ENCODE data around the gene UTF1.
A peak's percentile ranks its signal among the peaks of the same experiment; 100 is the strongest.

Gene UTF1

GRCh38 chr10:133211959-133212852 is 17.8 kb upstream of the UTF1 start:
- no peak for DNase-seq
- no peak overlapping the region for H3K4ac ChIP-seq (ENCODE audit: low read depth, low read length)
- no peaks in the 10 kb centered on the region for H3K79me1 ChIP-seq (ENCODE audit: low read length)
- no peak overlapping the region for H2BK120ac ChIP-seq (ENCODE audit: insufficient read depth, low read length, poor library complexity)
- H3K4me3 ChIP-seq (ENCODE audit: low read depth, low read length): peak overlapping the region; percentile 65
- no peak overlapping the region for H3K23ac ChIP-seq (ENCODE audit: low read length)
- no peak overlapping the region for H3K14ac ChIP-seq (ENCODE audit: low read length)
- H3K79me2 ChIP-seq (ENCODE audit: control insufficient read depth, insufficient read depth, low read length, poor library complexity): no peaks in the 10 kb centered on the region
- H3K36me3 ChIP-seq (ENCODE audit: control insufficient read depth in 1 of 2, insufficient read depth in 2 of 2, low read length in 2 of 2): no peaks in the 10 kb centered on the region
- H4K12ac ChIP-seq (ENCODE audit: low read depth, low read length): no peak overlapping the region
- no peaks in the 10 kb centered on the region for H3K4me1 ChIP-seq (ENCODE audit: control insufficient read depth in 1 of 2, insufficient read depth in 2 of 2, low read length in 2 of 2)
- WGBS (ENCODE audit: extremely low coverage, insufficient coverage, insufficient read length): no CpG with 5 or more reads among the region's 34 CpGs
- no peaks in the 10 kb centered on the region for H3K27me3 ChIP-seq (ENCODE audit: insufficient read depth, low read length)
- H3K9me3 ChIP-seq (ENCODE audit: insufficient read depth, low read depth, low read length): peaks cover 17% of the 10 kb centered on the region
- no peak overlapping the region for H4K91ac ChIP-seq (ENCODE audit: low read depth, low read length)
- no peak overlapping the region for H3K4me2 ChIP-seq (ENCODE audit: low read length)
- H4K8ac ChIP-seq (ENCODE audit: low read depth, low read length): no peak overlapping the region
- no peak overlapping the region for H2AK5ac ChIP-seq (ENCODE audit: low read length)
- H2AFZ ChIP-seq (ENCODE audit: insufficient read depth, low read length, poor library complexity): no peak overlapping the region
- H3K18ac ChIP-seq (ENCODE audit: low read length): no peak overlapping the region
- no peak overlapping the region for H2BK5ac ChIP-seq (ENCODE audit: low read depth, low read length, poor library complexity)
- H2BK12ac ChIP-seq (ENCODE audit: low read length): no peak overlapping the region
- H3K9ac ChIP-seq (ENCODE audit: low read length): no peak overlapping the region
- no peak overlapping the region for H3K27ac ChIP-seq (ENCODE audit: low read depth, low read length)

DNA sequence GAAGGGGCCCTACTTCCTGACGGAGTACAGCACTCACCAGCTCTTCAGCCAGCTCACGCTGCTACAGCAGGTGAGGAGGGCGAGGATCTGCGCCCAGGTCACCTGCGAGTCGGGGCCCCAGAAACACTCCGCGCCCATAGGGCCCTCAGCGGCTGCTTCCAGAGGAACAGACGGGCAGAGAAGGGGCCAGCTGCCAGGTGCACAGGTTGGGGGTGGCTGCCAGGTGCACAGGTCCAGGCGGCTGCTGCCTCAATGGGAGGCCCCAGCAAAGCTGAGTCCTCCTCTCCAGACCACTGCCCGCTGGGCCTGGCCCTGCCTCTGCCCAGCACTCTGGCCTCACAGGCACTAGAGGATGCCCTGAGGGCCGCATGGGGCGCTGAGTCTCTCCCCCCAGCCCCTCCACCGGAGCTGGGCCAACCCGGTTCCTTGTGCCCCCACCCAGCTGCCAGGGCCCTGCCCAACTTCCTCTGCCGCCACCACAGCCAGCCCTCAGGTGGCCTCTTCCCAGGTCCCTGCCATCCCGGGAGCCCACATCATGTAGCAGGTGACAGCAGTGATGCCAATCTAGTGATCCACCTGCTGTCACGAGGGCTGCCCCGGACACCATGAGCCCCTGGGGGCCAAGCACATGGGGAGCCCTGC is 17.0 kb upstream of the UTF1 start:
- no peak overlapping the region for H3K23ac ChIP-seq (ENCODE audit: low read length)
- DNase-seq: no peak
- H3K27ac ChIP-seq (ENCODE audit: low read depth, low read length): no peak overlapping the region
- H4K91ac ChIP-seq (ENCODE audit: low read depth, low read length): no peak overlapping the region
- no peaks in the 10 kb centered on the region for H3K79me2 ChIP-seq (ENCODE audit: control insufficient read depth, insufficient read depth, low read length, poor library complexity)
- no peak overlapping the region for H3K4me3 ChIP-seq (ENCODE audit: low read depth, low read length)
- H3K4me2 ChIP-seq (ENCODE audit: low read length): no peak overlapping the region
- H3K36me3 ChIP-seq (ENCODE audit: control insufficient read depth in 1 of 2, insufficient read depth in 2 of 2, low read length in 2 of 2): no peaks in the 10 kb centered on the region
- no peak overlapping the region for H4K8ac ChIP-seq (ENCODE audit: low read depth, low read length)
- H3K4me1 ChIP-seq (ENCODE audit: control insufficient read depth in 1 of 2, insufficient read depth in 2 of 2, low read length in 2 of 2): no peaks in the 10 kb centered on the region
- no peaks in the 10 kb centered on the region for H3K79me1 ChIP-seq (ENCODE audit: low read length)
- H3K18ac ChIP-seq (ENCODE audit: low read length): no peak overlapping the region
- H3K27me3 ChIP-seq (ENCODE audit: insufficient read depth, low read length): no peaks in the 10 kb centered on the region
- H2AFZ ChIP-seq (ENCODE audit: insufficient read depth, low read length, poor library complexity): no peak overlapping the region
- H2BK12ac ChIP-seq (ENCODE audit: low read length): no peak overlapping the region
- no CpG with 5 or more reads among the region's 20 CpGs for WGBS (ENCODE audit: extremely low coverage, insufficient coverage, insufficient read length)
- no peak overlapping the region for H3K14ac ChIP-seq (ENCODE audit: low read length)
- H2AK5ac ChIP-seq (ENCODE audit: low read length): no peak overlapping the region
- H4K12ac ChIP-seq (ENCODE audit: low read depth, low read length): no peak overlapping the region
- H3K9me3 ChIP-seq (ENCODE audit: insufficient read depth, low read depth, low read length): peaks cover 17% of the 10 kb centered on the region
- no peak overlapping the region for H2BK120ac ChIP-seq (ENCODE audit: insufficient read depth, low read length, poor library complexity)
- H3K4ac ChIP-seq (ENCODE audit: low read depth, low read length): no peak overlapping the region
- H2BK5ac ChIP-seq (ENCODE audit: low read depth, low read length, poor library complexity): no peak overlapping the region
- no peak overlapping the region for H3K9ac ChIP-seq (ENCODE audit: low read length)

DNA sequence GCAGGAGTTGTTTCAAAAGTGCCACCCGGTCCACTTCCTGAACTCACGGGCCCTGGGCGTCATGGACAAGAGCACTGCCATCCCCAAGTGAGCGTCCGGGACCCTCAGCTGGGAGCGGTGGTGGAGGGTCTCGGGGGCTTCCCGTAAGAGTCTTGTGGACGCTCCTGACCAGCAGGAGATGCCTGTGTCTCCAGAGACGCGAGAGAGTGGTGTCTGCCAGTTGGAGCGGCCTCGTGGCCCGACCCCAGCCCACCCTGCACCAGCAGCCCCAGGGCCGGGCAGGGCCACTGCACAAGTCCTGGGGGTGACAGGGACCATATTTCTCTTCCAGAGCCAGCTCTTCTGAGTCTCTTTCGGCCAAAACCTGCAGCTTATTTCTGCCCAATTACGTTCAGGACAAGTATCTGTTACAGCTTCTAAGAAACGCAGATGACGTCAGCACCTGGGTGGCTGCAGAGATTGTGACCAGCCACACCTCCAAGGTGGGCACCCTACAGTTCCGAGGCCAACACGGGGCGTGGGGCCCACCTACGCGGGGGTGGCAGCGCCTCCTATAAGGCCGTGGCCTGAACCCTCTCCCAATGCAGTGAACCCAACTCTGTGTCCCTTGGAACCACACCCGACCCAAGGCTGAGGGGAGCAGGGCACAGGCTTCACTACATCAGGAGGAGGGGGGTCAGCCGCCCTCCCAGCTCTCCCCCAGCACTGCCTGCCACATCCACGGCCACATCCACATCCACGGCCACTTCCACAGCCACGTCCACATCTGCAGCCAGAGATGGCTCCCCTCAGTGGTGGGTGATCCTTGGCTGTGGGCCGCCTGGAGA is 16.2 kb upstream of the UTF1 start:
- no peak for DNase-seq
- Histone ChIP-seq H4K12ac (ENCODE audit: low read depth, low read length) (no peak overlapping the region), H3K27ac (ENCODE audit: low read depth, low read length) (no peak overlapping the region), H2BK12ac (ENCODE audit: low read length) (no peak overlapping the region), H3K4me3 (ENCODE audit: low read depth, low read length) (no peak overlapping the region), H2AFZ (ENCODE audit: insufficient read depth, low read length, poor library complexity) (no peak overlapping the region), H2AK5ac (ENCODE audit: low read length) (no peak overlapping the region), H3K79me2 (ENCODE audit: control insufficient read depth, insufficient read depth, low read length, poor library complexity) (no peaks in the 10 kb centered on the region), H4K91ac (ENCODE audit: low read depth, low read length) (no peak overlapping the region), H3K18ac (ENCODE audit: low read length) (no peak overlapping the region), H3K14ac (ENCODE audit: low read length) (no peak overlapping the region), H3K4me1 (ENCODE audit: control insufficient read depth in 1 of 2, insufficient read depth in 2 of 2, low read length in 2 of 2) (no peaks in the 10 kb centered on the region), H3K36me3 (ENCODE audit: control insufficient read depth in 1 of 2, insufficient read depth in 2 of 2, low read length in 2 of 2) (no peaks in the 10 kb centered on the region), H3K9ac (ENCODE audit: low read length) (no peak overlapping the region), H3K23ac (ENCODE audit: low read length) (no peak overlapping the region), H3K79me1 (ENCODE audit: low read length) (no peaks in the 10 kb centered on the region), H2BK120ac (ENCODE audit: insufficient read depth, low read length, poor library complexity) (no peak overlapping the region), H4K8ac (ENCODE audit: low read depth, low read length) (no peak overlapping the region), H3K4me2 (ENCODE audit: low read length) (no peak overlapping the region), H2BK5ac (ENCODE audit: low read depth, low read length, poor library complexity) (no peak overlapping the region), H3K27me3 (ENCODE audit: insufficient read depth, low read length) (no peaks in the 10 kb centered on the region), H3K4ac (ENCODE audit: low read depth, low read length) (no peak overlapping the region), H3K9me3 (ENCODE audit: insufficient read depth, low read depth, low read length) (peaks cover 14% of the 10 kb centered on the region)
- WGBS (ENCODE audit: extremely low coverage, insufficient coverage, insufficient read length): no CpG with 5 or more reads among the region's 32 CpGs

- WGBS (ENCODE audit: extremely low coverage, insufficient coverage, insufficient read length): no CpG with 5 or more reads among the region's 28 CpGs
- Histone ChIP-seq H4K91ac (ENCODE audit: low read depth, low read length) (no peak overlapping the region), H3K4me3 (ENCODE audit: low read depth, low read length) (no peak overlapping the region), H2AFZ (ENCODE audit: insufficient read depth, low read length, poor library complexity) (no peak overlapping the region), H3K27me3 (ENCODE audit: insufficient read depth, low read length) (no peaks in the 10 kb centered on the region), H4K8ac (ENCODE audit: low read depth, low read length) (no peak overlapping the region), H3K27ac (ENCODE audit: low read depth, low read length) (no peak overlapping the region), H3K23ac (ENCODE audit: low read length) (no peak overlapping the region), H3K4me1 (ENCODE audit: control insufficient read depth in 1 of 2, insufficient read depth in 2 of 2, low read length in 2 of 2) (no peaks in the 10 kb centered on the region), H3K4me2 (ENCODE audit: low read length) (no peak overlapping the region), H3K79me2 (ENCODE audit: control insufficient read depth, insufficient read depth, low read length, poor library complexity) (no peaks in the 10 kb centered on the region), H3K9ac (ENCODE audit: low read length) (no peak overlapping the region), H3K18ac (ENCODE audit: low read length) (no peak overlapping the region), H3K14ac (ENCODE audit: low read length) (no peak overlapping the region), H2AK5ac (ENCODE audit: low read length) (no peak overlapping the region), H3K4ac (ENCODE audit: low read depth, low read length) (no peak overlapping the region), H3K36me3 (ENCODE audit: control insufficient read depth in 1 of 2, insufficient read depth in 2 of 2, low read length in 2 of 2) (no peaks in the 10 kb centered on the region), H2BK12ac (ENCODE audit: low read length) (no peak overlapping the region), H2BK120ac (ENCODE audit: insufficient read depth, low read length, poor library complexity) (no peak overlapping the region), H2BK5ac (ENCODE audit: low read depth, low read length, poor library complexity) (no peak overlapping the region), H4K12ac (ENCODE audit: low read depth, low read length) (no peak overlapping the region), H3K79me1 (ENCODE audit: low read length) (no peaks in the 10 kb centered on the region), H3K9me3 (ENCODE audit: insufficient read depth, low read depth, low read length) (peaks cover 7% of the 10 kb centered on the region)
- no peak for DNase-seq
Measured at GRCh38 chr10:133214468-133215410, 15.3 kb upstream of the UTF1 start.
